H1 (cell line): Measurements from ENCODE around the gene LHCGR. TPM values are rescaled to one million over a fixed set of nuclear protein-coding genes. Genes with fewer than 3 reads are reported as not detected.

ENCODE experiments used
- CEBPB ChIP-seq: IDR thresholded peaks from 2 replicates; pipeline ENCODE4 v1.6.1; 2012; ENCODE audit warnings: low read depth, low read length
- polyA plus RNA-seq, 7 experiments: library from polyadenylated mRNA; depleted of rRNA in 3 of 7; stranded (reverse) in 5 of 7; unstranded in 2 of 7; fragments of >200 nt in 5 of 7; fragments of 200-250 nt in 2 of 7; gene quantifications; 1 replicate in 5 of 7; 2 replicates in 1 of 7; 4 replicates in 1 of 7; pipeline versions ENCODE4 v1.2.1 to v1.2.3, GENCODE V29; 2011 to 2013; ENCODE audit warnings: missing spikeins in 2 of 7, mixed read lengths in 2 of 7
- total RNA-seq: library from RNA; stranded (reverse); fragmentation: NEBNext Ultra II Directional; extraction: Animal tissue kit (Norgen Biotek cat#: 25700); gene quantifications from 2 replicates; pipeline ENCODE4 v1.2.1, GENCODE V29; 2021

Gene LHCGR
- total and polyA plus RNA-seq, 2 of the 8 experiments (the other 6 are each of a cell fraction or from before 2014, with no cell fraction given): 0.30 to 0.73 TPM

GRCh38 chr2:48759682-48760081 is 4.2 kb upstream of the LHCGR start (continued):
- TF ChIP-seq CEBPB: no peak
- TF ChIP-seq, all 59 proteins: peak for 0
